Motor neuron (in vitro differentiated cells): ENCODE results near the gene RGS6. TPM values are rescaled to one million over a fixed set of nuclear protein-coding genes. Genes with fewer than 3 reads are reported as not detected.

Experiments used
- ATAC-seq, 8 experiments: fragments of 200-7000 bp; cut with Tn5 transposase; replicated peaks in 6 of 8; 2 replicates each; pipeline ENCODE4 v1.8.0; 2021; ENCODE audit warnings: mild to moderate bottlenecking in 8 of 8, moderate library complexity in 8 of 8
- H3K27ac ChIP-seq, 2 donors: fragments of 250-450 bp; sonication (Bioruptor Pico); 2 replicates each; pipeline ENCODE4 v1.9.0; 2021; ENCODE audit warnings: antibody characterized with exemption in 2 of 2, mild to moderate bottlenecking in 2 of 2, moderate library complexity in 1 of 2
- H3K4me1 ChIP-seq, 2 donors: fragments of 250-450 bp; sonication (Bioruptor Pico); replicated peaks in 1 of 2; 2 replicates each; pipeline ENCODE4 v1.6.1; 2021; ENCODE audit warnings: antibody characterized with exemption in 2 of 2, mild to moderate bottlenecking in 2 of 2, moderate library complexity in 1 of 2
- H3K4me3 ChIP-seq, 5 donors: fragments of 250-450 bp; sonication (Bioruptor Pico); 2 replicates each; pipeline ENCODE4 v1.9.0; 2021; ENCODE audit warnings: antibody characterized with exemption in 5 of 5, mild to moderate bottlenecking in 5 of 5, moderate library complexity in 4 of 5
- WGBS, 10 experiments: fragments of 450-650 bp; shearing (Covaris generic); methylation state at CpG; one replicate each; pipeline ENCODE4 v1.0.0; 2022; 5-methylcytosine and 5-hydroxymethylcytosine counted together
- in situ Hi-C, 9 experiments: fragments of 400-800 bp; cut with MboI; loops; one replicate each; pipeline ENCODE4 v1.15.0; 2021; ENCODE audit warnings: low sequenced_read_pairs in 9 of 9, low pct_unique_long_range_greater_than_20kb in 2 of 9; ENCODE audit not compliant: unreplicated experiment in 9 of 9
- total RNA-seq, 8 experiments: library from RNA; unstranded; fragments of 300-600 nt; gene quantifications; 2 replicates each; pipeline versions ENCODE4 v1.2.3 to v1.2.4, GENCODE V29; 2022

The RGS6 gene
- total RNA-seq, 8 experiments from 2014 or later, result 0.22 to 15.5 (median 1.3) TPM

DNA sequence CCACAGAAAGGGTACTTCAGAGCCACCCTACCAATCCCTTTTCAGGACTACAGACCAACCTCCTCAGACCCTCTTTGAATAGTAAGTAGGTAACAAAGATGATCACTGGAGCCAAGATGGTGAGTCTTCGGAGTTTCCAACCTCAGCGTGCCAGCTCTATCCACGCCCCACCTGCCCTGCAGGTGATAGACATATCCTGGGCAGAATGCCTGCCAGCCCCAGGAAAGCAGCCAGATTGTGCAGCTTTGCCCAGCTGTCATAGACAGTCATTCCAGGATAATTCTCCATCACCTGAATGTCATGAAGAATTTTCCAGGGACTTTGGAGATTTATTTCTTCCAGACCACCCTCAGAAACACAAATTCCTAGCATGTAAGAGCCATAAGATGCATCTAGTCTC lies 434.4 kb downstream of the RGS6 start:
- no peak for ATAC-seq
- in situ Hi-C loops, result no loop called here
- WGBS, 10 experiments, result 0 to 87% (median 0%) methylated on average over 1 to 3 of the region's 3 CpGs; no CpG with 5 or more reads in 7 of the 10 experiments
- H3K4me1 ChIP-seq, result no peaks in the 10 kb centered on the region
- H3K4me3 ChIP-seq, result no peak overlapping the region
- H3K27ac ChIP-seq, result no peak overlapping the region

DNA sequence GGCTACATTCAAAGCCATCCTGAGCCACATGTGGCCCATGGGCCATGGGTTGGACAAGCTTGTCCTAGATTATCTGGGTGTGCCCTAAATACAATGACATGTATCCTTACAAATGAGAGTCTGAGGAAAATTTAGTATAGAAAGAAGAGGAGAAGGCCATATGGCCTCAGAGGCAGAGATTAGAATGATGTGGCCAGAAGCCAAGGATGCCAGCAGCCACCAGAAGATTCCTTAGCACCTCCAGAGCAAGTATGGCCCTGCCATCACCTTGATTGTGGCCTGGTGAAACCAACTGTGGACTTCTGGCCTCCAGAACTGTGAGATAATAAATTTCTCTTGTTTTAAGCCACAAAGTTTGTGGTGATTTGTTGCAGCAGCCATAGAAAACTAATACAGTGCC lies 436.9 kb downstream of the RGS6 start:
- ATAC-seq, result no peak
- H3K4me1 ChIP-seq, result no peaks in the 10 kb centered on the region
- no peak overlapping the region for H3K27ac ChIP-seq
- in situ Hi-C loops, result no loop called here
- no peak overlapping the region for H3K4me3 ChIP-seq

DNA sequence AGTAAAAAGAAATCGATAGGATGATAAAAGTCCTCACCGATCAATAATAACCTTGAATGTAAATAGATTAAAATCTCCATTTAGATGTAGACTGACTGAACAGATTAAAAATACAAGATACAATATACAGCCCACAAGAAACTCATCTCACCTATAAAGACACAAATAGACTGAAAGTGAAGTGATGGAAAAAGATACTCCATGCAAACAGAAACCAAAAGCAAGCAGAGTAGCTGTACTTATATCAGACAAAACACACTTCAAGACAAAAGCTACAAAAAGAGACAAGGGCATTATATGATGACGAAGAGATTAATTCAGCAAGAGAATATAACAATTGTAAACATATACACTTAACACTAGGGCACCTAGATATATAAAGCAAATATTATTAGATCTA lies 444.8 kb downstream of the RGS6 start:
- no peak overlapping the region for H3K4me3 ChIP-seq
- H3K4me1 ChIP-seq, result no peaks in the 10 kb centered on the region
- in situ Hi-C loops, result no loop called here
- H3K27ac ChIP-seq, result no peak overlapping the region
- no peak for ATAC-seq
- 0 to 94% (median 50%) methylated on average over 1 to 3 of the region's 3 CpGs; no CpG with 5 or more reads in 1 of the 10 experiments for WGBS, 10 experiments

DNA sequence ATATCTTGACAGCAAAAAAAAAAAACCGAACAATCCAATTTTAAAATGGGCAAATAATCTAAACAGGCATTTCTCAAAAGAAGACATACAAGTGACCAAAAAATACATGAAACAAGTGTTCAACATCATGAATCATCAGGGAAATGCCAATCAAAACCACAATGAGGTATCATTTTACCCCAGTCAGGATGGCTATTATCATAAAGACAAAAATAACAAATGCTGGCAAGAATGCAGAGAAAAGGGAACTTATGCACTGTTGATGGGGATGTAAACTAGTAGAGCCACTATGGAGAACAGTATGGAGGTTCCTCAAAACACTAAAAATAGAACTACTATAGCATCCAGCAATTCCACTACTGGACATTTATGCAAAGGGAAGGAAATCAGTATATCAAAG lies 448.2 kb downstream of the RGS6 start:
- H3K4me3 ChIP-seq, result no peak overlapping the region
- in situ Hi-C loops, result no loop called here
- H3K27ac ChIP-seq, result no peak overlapping the region
- WGBS, 10 experiments, result 0 to 100% (median 83%) methylated on average over 1 of the region's 1 CpG
- no peaks in the 10 kb centered on the region for H3K4me1 ChIP-seq
- ATAC-seq, result no peak

DNA sequence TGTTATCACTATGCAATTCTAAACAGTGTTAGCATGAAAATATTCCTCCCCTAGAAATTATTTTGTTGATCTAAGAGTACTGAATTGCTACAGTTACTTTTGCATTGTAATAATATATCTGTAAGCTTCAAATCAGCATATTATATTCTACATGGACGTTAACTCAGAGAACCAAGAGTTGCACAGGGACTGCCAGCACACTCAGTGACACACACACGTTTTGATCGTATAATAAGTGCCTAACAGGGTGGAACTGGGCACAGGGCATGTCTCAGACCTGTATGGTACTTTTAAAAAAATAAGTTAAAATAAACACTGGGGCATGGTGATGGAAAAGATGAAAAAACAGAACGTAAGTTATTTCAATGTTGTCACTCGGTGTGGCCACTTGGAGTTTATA lies 451.6 kb downstream of the RGS6 start:
- peak in 1 of 8 experiments; percentile 54 for ATAC-seq
- WGBS, 10 experiments, result 0 to 83% (median 64%) methylated on average over 2 to 5 of the region's 5 CpGs; no CpG with 5 or more reads in 1 of the 10 experiments
- no peaks in the 10 kb centered on the region for H3K4me1 ChIP-seq
- in situ Hi-C loops, result no loop called here
- no peak overlapping the region for H3K27ac ChIP-seq
- H3K4me3 ChIP-seq, result no peak overlapping the region

DNA sequence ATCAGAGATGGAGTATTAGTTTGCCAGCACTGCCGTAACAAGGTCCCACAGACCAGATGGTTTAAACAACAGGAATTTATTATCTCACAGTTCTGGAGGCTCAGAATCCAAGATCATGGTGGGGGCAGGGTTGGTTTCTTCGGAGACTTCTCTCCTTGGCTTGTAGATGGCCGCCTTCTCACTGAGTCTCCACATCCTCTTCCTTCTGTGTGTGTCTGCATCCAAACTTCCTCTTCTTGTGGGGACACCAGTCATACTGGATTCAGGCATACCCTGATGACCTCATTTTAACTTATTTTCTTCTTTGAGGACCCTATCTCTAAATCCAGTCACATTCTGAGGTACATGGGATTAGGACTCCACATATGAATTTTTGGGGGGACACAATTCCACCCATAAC lies 455.5 kb downstream of the RGS6 start:
- 25 to 100% (median 70%) methylated on average over 1 to 3 of the region's 3 CpGs; no CpG with 5 or more reads in 2 of the 10 experiments for WGBS, 10 experiments
- H3K4me1 ChIP-seq, result no peaks in the 10 kb centered on the region
- H3K27ac ChIP-seq, result no peak overlapping the region
- ATAC-seq, result no peak
- in situ Hi-C loops, result no loop called here
- no peak overlapping the region for H3K4me3 ChIP-seq

DNA sequence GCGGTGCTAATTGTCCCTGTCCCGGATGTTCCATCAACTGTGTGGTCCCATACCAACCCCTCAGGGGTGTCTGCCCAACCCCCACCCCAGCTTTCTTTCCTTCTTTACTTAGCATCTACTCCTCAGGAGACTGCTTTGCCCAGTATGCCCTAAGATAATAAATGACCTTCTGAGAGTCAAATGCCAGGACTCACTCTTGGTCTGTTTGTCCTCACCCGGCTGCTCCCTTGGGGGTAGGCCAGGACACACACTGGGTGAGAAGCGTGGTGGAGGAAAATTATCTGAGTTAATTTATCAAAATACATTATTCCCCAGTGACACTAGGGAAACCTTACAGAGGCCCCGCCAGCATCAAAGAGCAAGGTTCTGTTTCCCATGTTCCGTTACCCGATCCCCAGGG lies 457.0 kb downstream of the RGS6 start:
- in situ Hi-C loops, result no loop called here
- WGBS, 10 experiments, result 20 to 93% (median 76%) methylated on average over 2 to 6 of the region's 7 CpGs; no CpG with 5 or more reads in 2 of the 10 experiments
- H3K27ac ChIP-seq, result no peak overlapping the region
- H3K4me1 ChIP-seq, result no peaks in the 10 kb centered on the region
- H3K4me3 ChIP-seq, result no peak overlapping the region
- no peak for ATAC-seq

DNA sequence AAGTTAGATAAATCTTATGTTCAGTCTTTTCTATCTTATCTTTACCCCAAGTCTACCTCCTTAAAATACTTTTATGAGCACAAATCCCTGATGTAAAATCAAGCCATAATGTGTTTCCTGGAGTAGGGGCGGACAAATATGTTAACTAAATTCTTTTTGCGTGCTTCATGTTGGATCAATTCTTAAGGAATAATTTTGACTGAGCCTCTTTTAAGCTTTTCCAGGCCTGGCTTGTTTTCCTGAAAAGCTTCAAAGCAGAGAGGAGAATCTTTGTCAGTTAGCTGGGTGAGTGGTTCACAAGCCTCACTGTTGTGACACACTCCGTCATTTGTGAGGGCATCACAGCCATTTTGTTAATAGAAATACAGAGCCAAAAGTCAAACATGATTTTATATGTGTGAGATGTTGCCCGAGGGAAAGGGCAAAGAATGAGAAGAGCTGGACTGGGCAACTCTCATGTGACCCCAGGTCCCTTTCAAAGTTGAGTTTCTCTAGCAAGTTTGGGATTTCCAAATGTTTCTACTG lies 468.9 kb downstream of the RGS6 start:
- in situ Hi-C loops, result no loop called here
- Histone ChIP-seq H3K27ac (no peak overlapping the region), H3K4me3 (no peak overlapping the region), H3K4me1 (no peaks in the 10 kb centered on the region)
- 3 to 90% (median 65%) methylated on average over 1 to 4 of the region's 4 CpGs for WGBS, 10 experiments
- ATAC-seq, result no peak

DNA sequence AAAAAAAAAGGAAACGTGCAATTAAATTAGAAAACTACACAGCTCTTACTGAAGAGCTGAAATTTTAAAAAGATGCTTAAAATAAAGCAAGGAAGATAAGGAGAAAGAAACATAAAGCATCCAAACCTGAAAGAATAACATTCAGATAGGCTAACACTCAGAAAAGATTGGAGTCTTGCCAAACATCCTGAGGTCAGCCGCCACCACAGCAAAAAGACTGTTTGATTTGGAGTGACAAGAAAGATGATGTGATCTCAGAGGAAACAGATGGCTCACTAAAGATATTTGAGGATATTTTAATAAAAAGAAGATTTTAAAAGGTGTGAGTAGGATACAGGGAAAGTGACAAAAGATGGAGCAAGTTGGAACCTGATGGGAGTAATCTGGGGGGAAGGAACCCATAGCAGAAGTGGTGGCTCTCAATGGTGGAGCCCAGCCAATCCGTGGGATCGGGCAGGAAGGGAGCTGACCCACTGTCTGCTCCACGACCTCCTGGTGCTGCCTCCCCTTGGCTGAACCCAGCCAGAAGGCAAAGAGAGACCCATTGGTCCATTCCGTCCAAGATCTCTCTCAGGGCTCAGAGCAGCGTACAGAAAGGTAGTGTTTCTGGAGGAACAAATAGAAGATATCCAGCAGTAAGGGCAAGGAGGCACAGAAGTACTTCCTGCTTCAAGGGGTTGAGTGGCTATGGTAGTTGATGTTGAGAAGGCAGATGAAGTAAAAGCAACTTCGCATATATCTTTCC lies 469.6 kb downstream of the RGS6 start:
- WGBS, 10 experiments, result 8 to 90% (median 71%) methylated on average over 2 to 8 of the region's 8 CpGs
- in situ Hi-C loops, result no loop called here
- ATAC-seq, result no peak
- Histone ChIP-seq H3K4me1 (no peaks in the 10 kb centered on the region), H3K27ac (no peak overlapping the region), H3K4me3 (no peak overlapping the region)

DNA sequence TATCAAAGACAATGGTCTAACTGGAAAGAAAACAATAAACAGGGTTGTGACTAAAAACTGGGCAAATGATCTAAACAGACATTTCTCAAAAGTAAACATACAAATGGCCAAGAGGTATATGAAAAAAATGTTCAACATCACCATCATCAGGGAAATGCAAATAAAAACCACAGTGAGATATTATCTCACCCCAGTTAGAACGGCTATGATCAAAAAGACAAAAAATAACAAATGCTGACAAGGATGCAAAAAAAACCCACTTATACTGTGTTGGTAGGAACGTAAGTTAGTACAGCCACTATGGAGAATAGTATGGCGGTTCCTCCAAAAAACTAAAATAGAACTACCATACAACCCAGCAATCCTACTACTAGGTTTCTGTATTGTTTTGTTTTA lies 470.1 kb downstream of the RGS6 start:
- Histone ChIP-seq H3K27ac (no peak overlapping the region), H3K4me3 (no peak overlapping the region), H3K4me1 (no peaks in the 10 kb centered on the region)
- no peak for ATAC-seq
- in situ Hi-C loops, result no loop called here
- WGBS, 10 experiments, result 0 to 100% (median 79%) methylated on average over 1 to 3 of the region's 3 CpGs

DNA sequence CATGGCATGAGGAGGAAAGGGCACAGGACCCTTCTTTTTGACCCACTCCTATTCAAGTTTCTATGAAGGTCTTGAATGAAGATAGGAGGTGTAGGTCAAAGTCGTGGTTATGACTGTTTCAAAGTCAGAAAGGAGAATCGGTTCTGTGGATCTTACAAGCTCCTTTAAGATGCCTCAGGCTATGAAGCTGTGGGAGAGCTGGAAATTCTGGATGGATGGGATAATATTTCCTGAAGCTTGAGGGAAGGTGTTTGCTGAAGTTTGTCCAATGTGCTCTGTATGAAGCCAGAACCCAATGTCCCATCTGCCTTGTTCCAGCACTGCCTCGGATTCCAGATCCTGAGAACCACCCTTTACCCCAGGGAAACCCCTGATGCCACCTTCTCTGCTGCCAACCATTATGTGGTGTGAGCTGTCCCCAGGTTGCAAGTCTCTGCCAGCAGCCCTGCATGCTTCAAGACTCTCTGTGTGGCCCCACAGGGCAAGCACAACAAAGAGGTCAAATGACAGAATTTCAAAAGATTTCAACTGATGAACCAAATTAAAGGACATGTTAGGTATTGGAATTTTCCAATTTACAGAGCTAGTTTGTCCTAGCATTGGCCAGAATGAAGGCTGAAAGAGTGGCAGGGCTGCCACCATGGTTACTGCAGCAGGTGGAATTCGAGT lies 472.0 kb downstream of the RGS6 start:
- no peak for ATAC-seq
- WGBS, 10 experiments, result 0 to 100% (median 69%) methylated on average over 1 to 4 of the region's 4 CpGs; no CpG with 5 or more reads in 2 of the 10 experiments

DNA sequence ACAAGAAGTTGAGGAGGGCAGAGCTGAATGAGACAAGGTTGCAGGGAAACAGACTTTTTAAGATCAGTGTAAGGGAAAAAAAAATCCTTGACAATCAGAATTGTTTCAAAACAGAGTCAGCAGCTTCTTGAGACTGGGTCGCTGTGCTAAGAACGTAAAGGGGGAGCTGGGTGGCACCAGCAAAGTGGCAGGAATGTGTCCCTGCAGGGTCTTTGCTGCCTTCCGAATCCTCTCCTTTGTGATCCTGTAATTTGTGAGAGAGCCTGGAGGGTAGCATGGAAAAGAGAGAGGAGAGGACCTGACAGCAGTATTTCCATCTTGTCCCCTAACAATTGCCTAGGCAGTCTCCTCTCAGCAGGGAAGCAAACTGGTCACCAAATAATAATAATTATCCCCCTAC lies 472.8 kb downstream of the RGS6 start:
- in situ Hi-C loops, result no loop called here
- H3K27ac ChIP-seq, result no peak overlapping the region
- ATAC-seq, result no peak
- H3K4me3 ChIP-seq, result no peak overlapping the region
- no peaks in the 10 kb centered on the region for H3K4me1 ChIP-seq
- 13 to 80% (median 45%) methylated on average over 1 to 3 of the region's 3 CpGs; no CpG with 5 or more reads in 2 of the 10 experiments for WGBS, 10 experiments

More for the DNA sequence above, 472.0 kb downstream of the RGS6 start:
- in situ Hi-C loops, result no loop called here
- Histone ChIP-seq H3K4me1 (no peaks in the 10 kb centered on the region), H3K27ac (no peak overlapping the region), H3K4me3 (no peak overlapping the region)

DNA sequence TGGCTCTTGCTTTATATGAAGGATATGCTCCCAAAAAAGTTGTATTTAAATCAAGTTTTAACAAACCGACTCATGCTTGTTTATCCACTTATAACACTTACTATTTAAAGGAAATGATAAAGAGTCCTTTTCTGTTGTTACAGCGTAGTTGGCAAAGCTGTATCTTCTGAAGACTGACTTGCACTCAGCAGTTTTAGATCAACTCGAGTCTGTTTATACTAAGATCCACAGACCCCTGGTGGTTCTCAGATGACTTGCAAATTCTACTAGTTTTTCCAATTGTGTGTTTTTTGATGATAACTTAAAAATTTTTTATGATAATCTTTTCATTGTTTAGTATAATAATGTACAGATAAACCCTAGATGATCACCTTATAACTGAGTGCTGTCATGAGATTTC lies 475.8 kb downstream of the RGS6 start:
- no peaks in the 10 kb centered on the region for H3K4me1 ChIP-seq
- H3K4me3 ChIP-seq, result no peak overlapping the region
- in situ Hi-C loops, result no loop called here
- H3K27ac ChIP-seq, result no peak overlapping the region
- no peak for ATAC-seq
- 0 to 90% (median 75%) methylated on average over 1 to 3 of the region's 3 CpGs; no CpG with 5 or more reads in 1 of the 10 experiments for WGBS, 10 experiments
